Head of caudate nucleus (tissue), 42 donors: ENCODE measurements around the gene KPNA6.
"Not testable (repeated sequence)": the region's sequence is repeated elsewhere in the genome, so short reads cannot be mapped to it uniquely, and the experiment has no call there.

Experiments used
- DNase-seq, 42 donors: peaks; one replicate each; pipeline versions ENCODE4 v3.0.0 to v3.0.0-alpha.2; 2020 to 2021; ENCODE audit warnings: mixed read lengths in 7 of 42
- intact Hi-C: fragments of 100-400 bp; cut with DNase I; formaldehyde crosslinking; loops from one replicate; pipeline ENCODE4 v1.15.0; 2022

KPNA6 gene

GRCh38 chr1:32127409-32128198 lies 19.7 kb downstream of the KPNA6 start:
- DNase-seq: no peak
- intact Hi-C loops: no loop called here

- intact Hi-C loops: no loop called here
- DNase-seq: peak in 17 of 42 donors; percentile 8 to 61 (median 25)
Measured at GRCh38 chr1:32128479-32128878, 20.6 kb downstream of the KPNA6 start.

- intact Hi-C loops: no loop called here
Measured at GRCh38 chr1:32128964-32129363, 21.1 kb downstream of the KPNA6 start.

GRCh38 chr1:32133950-32134280 lies 26.1 kb downstream of the KPNA6 start:
- intact Hi-C loops, DNase-seq: not testable (repeated sequence)

More at GRCh38 chr1:32128964-32129363, 21.1 kb downstream of the KPNA6 start:
- DNase-seq: no peak

- intact Hi-C loops: no loop called here
- no peak for DNase-seq
Measured at GRCh38 chr1:32137111-32137510, 29.3 kb downstream of the KPNA6 start.

GRCh38 chr1:32138965-32139364 lies 31.1 kb downstream of the KPNA6 start:
- DNase-seq: no peak
- intact Hi-C loops: no loop called here

- DNase-seq: peak in 6 of 42 donors; percentile 3 to 23 (median 6)
- intact Hi-C loops: no loop called here
Measured at GRCh38 chr1:32142446-32143301, 34.8 kb downstream of the KPNA6 start.

GRCh38 chr1:32143302-32143695 lies 35.4 kb downstream of the KPNA6 start:
- intact Hi-C loops, DNase-seq: not testable (repeated sequence)

GRCh38 chr1:32144033-32144432 lies 36.2 kb downstream of the KPNA6 start:
- intact Hi-C loops: no loop called here
- no peak for DNase-seq

- DNase-seq, intact Hi-C loops: not testable (repeated sequence)
Measured at GRCh38 chr1:32147799-32148198, 39.9 kb downstream of the KPNA6 start.

GRCh38 chr1:32150847-32151246 lies 43.0 kb downstream of the KPNA6 start:
- DNase-seq: no peak
- intact Hi-C loops: no loop called here

GRCh38 chr1:32151319-32151787 lies 43.5 kb downstream of the KPNA6 start:
- intact Hi-C loops: no loop called here
- peak in 1 of 42 donors; percentile 4 for DNase-seq

- intact Hi-C loops: no loop called here
- no peak for DNase-seq
Measured at GRCh38 chr1:32159189-32159588, 51.3 kb downstream of the KPNA6 start.

- intact Hi-C loops: no loop called here
- no peak for DNase-seq
Measured at GRCh38 chr1:32163405-32163804, 55.5 kb downstream of the KPNA6 start.

GRCh38 chr1:32165633-32166032 lies 57.8 kb downstream of the KPNA6 start:
- intact Hi-C loops, DNase-seq: not testable (repeated sequence)

GRCh38 chr1:32170991-32171390 lies 63.1 kb downstream of the KPNA6 start:
- no peak for DNase-seq
- intact Hi-C loops: no loop called here

GRCh38 chr1:32172621-32173245 lies 64.9 kb downstream of the KPNA6 start:
- intact Hi-C loops: no loop called here

GRCh38 chr1:32178380-32179192 lies 70.7 kb downstream of the KPNA6 start:
- no peak for DNase-seq
- intact Hi-C loops: loop anchor here (5.0 kb wide), 1 partner anchor 66 kb away; no protein-coding TSS in a partner anchor

More at GRCh38 chr1:32172621-32173245, 64.9 kb downstream of the KPNA6 start:
- DNase-seq: no peak

GRCh38 chr1:32179193-32179442 lies 71.3 kb downstream of the KPNA6 start:
- intact Hi-C loops: loop anchor here (5.0 kb wide), 1 partner anchor 67 kb away; no protein-coding TSS in a partner anchor
- peak in 1 of 42 donors; percentile 11 for DNase-seq
